Esophagus squamous epithelium (tissue), 5 donors: ENCODE results near the gene THNSL1. TPM values are rescaled to one million over a fixed set of nuclear protein-coding genes. Genes with fewer than 3 reads are reported as not detected.
"Not testable (repeated sequence)": the region's sequence is repeated elsewhere in the genome, so short reads cannot be mapped to it uniquely, and the experiment has no call there.

Experiments
- DNase-seq: peaks from one replicate; lab custom pipeline; 2025; lab: John Stamatoyannopoulos, UW
- H3K27ac ChIP-seq, 4 donors: fragments of 200-600 bp; sonication (generic); one replicate each; pipeline ENCODE4 v1.5.1; 2016 to 2019; ENCODE audit warnings: mild to moderate bottlenecking in 1 of 4
- H3K27me3 ChIP-seq, 4 donors: fragments of 200-600 bp; sonication (generic); 1 replicate in 3 of 4; 2 replicates in 1 of 4; pipeline versions ENCODE4 v1.5.1 to v1.6.0; 2017 to 2021; ENCODE audit warnings: antibody characterized with exemption in 1 of 4
- H3K36me3 ChIP-seq, 3 donors: fragments of 200-600 bp; sonication (generic); one replicate each; pipeline ENCODE4 v1.5.1; 2016 to 2019
- H3K4me1 ChIP-seq, 3 donors: fragments of 200-600 bp; sonication (generic); one replicate each; pipeline ENCODE4 v1.5.1; 2017 to 2019
- H3K4me3 ChIP-seq, 4 donors: fragments of 200-600 bp; sonication (generic); 1 replicate in 3 of 4; 2 replicates in 1 of 4; pipeline ENCODE4 v1.5.1; 2016 to 2019; ENCODE audit warnings: mild to moderate bottlenecking in 2 of 4, moderate library complexity in 1 of 4
- H3K9me3 ChIP-seq, 3 donors: fragments of 200-600 bp; sonication (generic); one replicate each; pipeline ENCODE4 v1.5.1; 2016 to 2019
- POLR2A ChIP-seq, 4 donors: fragments of 450-650 bp; IDR thresholded peaks; one replicate each; pipeline ENCODE4 v1.6.1; 2017; ENCODE audit warnings: antibody characterized with exemption in 4 of 4, mild to moderate bottlenecking in 4 of 4, moderate library complexity in 3 of 4
- WGBS, 2 donors: methylation state at CpG; one replicate each; pipeline ENCODE4 v1.1.5; 2018; 5-methylcytosine and 5-hydroxymethylcytosine counted together
- intact Hi-C: fragments of 100-400 bp; cut with DNase I; formaldehyde crosslinking; loops from one replicate; pipeline ENCODE4 v1.15.0; 2022
- total RNA-seq, 4 donors: library from RNA; depleted of rRNA; stranded (reverse); fragments of >200 nt; gene quantifications; one replicate each; pipeline ENCODE4 v1.1.0, GENCODE V29; 2016
- TF ChIP-seq, protein P1 (sequence below), 6 experiments: fragments of 450-650 bp in 4 of 6; fragments of 200-600 bp in 2 of 6; sonication (generic) in 2 of 6; IDR thresholded peaks; one replicate each; pipeline ENCODE4 v1.5.1; 2016 to 2019; ENCODE audit warnings: antibody characterized with exemption in 6 of 6, mild to moderate bottlenecking in 4 of 6, moderate library complexity in 4 of 6
- donor health status: DM: yes; HTN: yes; CAD: no.

The THNSL1 gene
- total RNA-seq, 4 donors from 2014 or later, result 1.0 to 3.0 (median 1.7) TPM

DNA sequence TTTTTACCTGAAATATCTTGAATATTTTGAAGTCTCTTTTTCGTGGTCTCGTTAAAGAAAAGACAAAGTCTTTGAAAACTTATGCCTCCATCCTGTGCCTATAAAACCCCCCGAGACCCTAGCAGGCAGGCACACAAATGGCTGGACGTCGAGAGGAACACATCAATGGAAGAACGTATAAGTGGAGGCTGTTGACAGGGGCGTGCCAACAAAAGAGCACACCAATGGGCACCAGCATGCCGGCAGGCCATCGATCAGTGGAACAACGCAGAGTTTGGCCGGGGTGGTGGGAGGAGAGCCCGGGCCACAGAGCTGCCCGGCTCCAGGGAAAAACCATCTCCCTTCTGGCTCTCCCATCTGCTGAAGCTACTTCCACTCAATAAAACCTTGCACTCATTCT is 25.1 kb upstream of the THNSL1 start:
- H3K27me3 ChIP-seq, result no peaks in the 10 kb centered on the region
- no peak overlapping the region for H3K27ac ChIP-seq
- DNase-seq, result no peak
- no peaks in the 10 kb centered on the region for H3K9me3 ChIP-seq
- intact Hi-C loops, result no loop called here
- H3K4me1 ChIP-seq, result no peaks in the 10 kb centered on the region
- no peak for TF ChIP-seq POLR2A (IDR thresholded peaks at IDR 0.05)
- TF ChIP-seq, protein P1, sequence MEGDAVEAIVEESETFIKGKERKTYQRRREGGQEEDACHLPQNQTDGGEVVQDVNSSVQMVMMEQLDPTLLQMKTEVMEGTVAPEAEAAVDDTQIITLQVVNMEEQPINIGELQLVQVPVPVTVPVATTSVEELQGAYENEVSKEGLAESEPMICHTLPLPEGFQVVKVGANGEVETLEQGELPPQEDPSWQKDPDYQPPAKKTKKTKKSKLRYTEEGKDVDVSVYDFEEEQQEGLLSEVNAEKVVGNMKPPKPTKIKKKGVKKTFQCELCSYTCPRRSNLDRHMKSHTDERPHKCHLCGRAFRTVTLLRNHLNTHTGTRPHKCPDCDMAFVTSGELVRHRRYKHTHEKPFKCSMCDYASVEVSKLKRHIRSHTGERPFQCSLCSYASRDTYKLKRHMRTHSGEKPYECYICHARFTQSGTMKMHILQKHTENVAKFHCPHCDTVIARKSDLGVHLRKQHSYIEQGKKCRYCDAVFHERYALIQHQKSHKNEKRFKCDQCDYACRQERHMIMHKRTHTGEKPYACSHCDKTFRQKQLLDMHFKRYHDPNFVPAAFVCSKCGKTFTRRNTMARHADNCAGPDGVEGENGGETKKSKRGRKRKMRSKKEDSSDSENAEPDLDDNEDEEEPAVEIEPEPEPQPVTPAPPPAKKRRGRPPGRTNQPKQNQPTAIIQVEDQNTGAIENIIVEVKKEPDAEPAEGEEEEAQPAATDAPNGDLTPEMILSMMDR (IDR thresholded peaks at IDR 0.05), result no peak
- H3K4me3 ChIP-seq, result no peak overlapping the region
- H3K36me3 ChIP-seq, result no peaks in the 10 kb centered on the region
- WGBS, 2 donors, result 90 to 97% methylated on average over 12 to 13 of the region's 13 CpGs

DNA sequence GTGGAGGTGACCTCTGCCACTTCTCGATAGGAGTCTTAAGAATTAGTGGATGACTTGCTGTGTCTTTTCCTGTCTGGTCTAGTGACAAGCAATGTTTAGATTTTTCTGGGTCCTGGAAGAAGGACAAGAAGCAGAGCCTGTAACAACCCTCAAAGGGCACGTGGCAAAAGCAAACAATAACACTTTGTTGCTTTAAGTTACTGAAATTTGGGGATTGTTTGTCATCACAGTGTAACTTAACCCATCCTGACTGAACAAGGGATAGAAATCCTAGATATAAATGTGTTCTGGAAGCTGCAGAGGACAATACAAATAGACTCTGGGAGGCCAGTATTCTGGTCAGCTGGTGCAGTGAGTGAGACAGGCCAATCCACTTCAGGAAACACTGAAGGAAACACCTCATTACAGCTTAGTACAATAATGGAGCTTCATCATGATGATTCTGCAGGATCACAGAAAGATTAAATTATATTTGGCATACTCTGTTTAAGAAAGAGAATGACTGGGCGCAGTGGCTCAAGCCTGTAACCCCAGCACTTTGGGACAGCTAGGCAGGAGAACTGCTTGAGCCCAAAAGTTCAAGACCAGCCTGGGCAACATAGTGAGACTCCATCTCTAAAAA is 23.8 kb upstream of the THNSL1 start:
- Histone ChIP-seq H3K36me3 (no peaks in the 10 kb centered on the region), H3K4me3 (no peak overlapping the region), H3K9me3 (no peaks in the 10 kb centered on the region), H3K27me3 (no peaks in the 10 kb centered on the region), H3K4me1 (no peaks in the 10 kb centered on the region), H3K27ac (no peak overlapping the region)
- 69 to 87% methylated on average over 3 of the region's 3 CpGs for WGBS, 2 donors
- TF ChIP-seq, protein P1 (IDR thresholded peaks at IDR 0.05), result no peak
- TF ChIP-seq POLR2A (IDR thresholded peaks at IDR 0.05), result no peak
- intact Hi-C loops, result no loop called here
- no peak for DNase-seq

DNA sequence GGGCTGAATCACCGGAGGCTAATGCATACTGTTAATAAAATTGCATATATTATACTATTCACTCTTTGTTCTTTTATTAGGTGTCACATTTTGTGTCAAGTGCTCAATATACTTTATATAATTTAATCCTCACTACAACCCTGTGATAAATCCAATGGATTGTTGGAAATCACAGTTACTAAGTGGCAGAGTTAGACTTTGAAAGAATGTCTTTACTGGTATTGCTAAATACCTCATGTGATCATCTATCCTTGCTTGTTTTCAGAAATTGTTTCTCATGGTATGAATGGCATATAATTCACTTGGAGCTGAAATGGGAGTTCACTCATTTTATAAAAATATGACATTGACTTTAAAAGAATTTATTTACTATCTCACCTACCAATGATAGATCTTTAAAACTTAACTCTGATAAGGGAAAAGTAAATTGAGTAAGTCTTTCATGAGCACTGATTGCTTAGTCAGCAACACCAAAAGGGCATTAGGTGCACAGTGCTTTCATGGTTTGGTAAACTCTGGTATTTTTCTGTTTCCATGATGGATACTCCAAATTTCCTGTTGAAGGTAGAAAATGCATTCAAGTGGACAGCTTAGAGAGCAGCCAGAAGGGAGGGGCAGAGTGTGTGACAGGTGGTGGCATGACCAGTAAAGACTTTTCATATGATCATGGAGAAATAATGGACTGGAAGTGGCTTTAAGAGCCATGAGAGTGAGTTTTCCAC is 23.0 kb upstream of the THNSL1 start:
- intact Hi-C loops, result no loop called here
- 81 to 88% methylated on average over 1 of the region's 1 CpG for WGBS, 2 donors
- Histone ChIP-seq H3K36me3 (no peaks in the 10 kb centered on the region), H3K27ac (no peak overlapping the region), H3K4me3 (no peak overlapping the region), H3K4me1 (no peaks in the 10 kb centered on the region), H3K9me3 (no peaks in the 10 kb centered on the region), H3K27me3 (no peaks in the 10 kb centered on the region)
- TF ChIP-seq, protein P1 (IDR thresholded peaks at IDR 0.05), result no peak
- no peak for TF ChIP-seq POLR2A (IDR thresholded peaks at IDR 0.05)
- DNase-seq, result no peak

DNA sequence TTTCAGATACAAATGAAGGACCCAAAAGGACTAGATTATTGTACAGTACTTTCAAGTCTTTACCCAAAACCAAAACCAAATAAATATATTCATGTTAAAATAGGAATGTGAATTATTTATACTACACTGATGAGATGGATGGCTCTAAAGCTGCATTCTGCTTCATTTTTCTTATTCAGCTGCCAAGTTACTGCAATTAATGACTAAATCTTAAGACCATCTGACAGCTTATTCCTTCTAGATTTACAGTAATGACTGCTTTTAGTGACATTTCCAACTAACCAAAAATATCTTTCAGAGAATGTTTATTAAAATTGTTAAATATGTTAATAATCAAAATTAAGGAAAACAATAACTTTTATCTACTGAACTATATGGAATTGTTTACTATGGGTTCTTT is 21.3 kb upstream of the THNSL1 start:
- no peaks in the 10 kb centered on the region for H3K9me3 ChIP-seq
- no peak for DNase-seq
- TF ChIP-seq, protein P1 (IDR thresholded peaks at IDR 0.05), result no peak
- no peak for TF ChIP-seq POLR2A (IDR thresholded peaks at IDR 0.05)
- no peaks in the 10 kb centered on the region for H3K36me3 ChIP-seq
- intact Hi-C loops, result no loop called here
- H3K27ac ChIP-seq, result no peak overlapping the region
- no peak overlapping the region for H3K4me3 ChIP-seq
- H3K4me1 ChIP-seq, result no peaks in the 10 kb centered on the region
- H3K27me3 ChIP-seq, result no peaks in the 10 kb centered on the region

DNA sequence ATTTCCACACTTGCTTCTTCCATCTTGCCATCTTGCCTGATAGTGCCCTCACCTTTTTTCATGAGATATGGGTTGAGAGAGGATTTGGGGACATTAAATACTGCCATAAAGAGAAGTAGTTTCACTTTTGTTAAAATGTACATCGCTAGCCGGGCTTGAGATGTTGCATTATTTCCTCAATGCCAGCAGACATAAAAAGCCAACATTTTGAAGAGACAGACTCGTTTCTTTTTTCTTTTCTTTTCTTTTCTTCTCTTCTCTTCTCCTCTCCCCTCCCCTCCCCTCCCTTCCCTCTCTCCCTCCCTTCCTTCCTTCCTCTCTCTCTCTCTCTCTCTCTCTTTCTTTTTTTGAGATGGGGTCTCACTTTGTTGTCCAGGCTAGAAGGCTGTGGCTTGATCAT is 18.4 kb upstream of the THNSL1 start:
- WGBS, 2 donors, result 81 to 87% methylated on average over 3 of the region's 3 CpGs

DNA sequence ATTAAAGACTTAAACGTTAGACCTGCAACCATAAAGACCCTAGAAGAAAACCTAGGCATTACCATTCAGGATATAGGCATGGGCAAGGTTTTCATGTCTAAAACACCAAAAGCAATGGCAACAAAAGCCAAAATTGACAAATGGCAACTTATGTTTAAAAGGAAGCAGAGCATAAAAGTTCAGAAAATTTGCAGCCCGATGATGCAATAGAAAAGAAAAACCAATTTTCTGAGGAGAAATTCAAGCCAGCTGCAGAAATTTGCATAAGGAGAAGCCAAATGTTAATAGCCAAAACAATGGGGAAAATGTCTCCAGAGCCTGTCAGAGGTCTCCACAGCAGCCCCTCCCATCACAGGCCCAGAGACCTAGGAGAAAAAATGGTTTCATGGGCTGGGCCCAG is 4.8 kb upstream of the THNSL1 start:
- H3K27ac ChIP-seq, H3K4me3 ChIP-seq, H3K27me3 ChIP-seq, H3K36me3 ChIP-seq, H3K4me1 ChIP-seq, H3K9me3 ChIP-seq, DNase-seq, intact Hi-C loops: not testable (repeated sequence)
- 87 to 90% methylated on average over 2 of the region's 2 CpGs for WGBS, 2 donors

More for the DNA sequence above, 18.4 kb upstream of the THNSL1 start:
- intact Hi-C loops, result no loop called here
- TF ChIP-seq, protein P1 (IDR thresholded peaks at IDR 0.05), result no peak
- TF ChIP-seq POLR2A (IDR thresholded peaks at IDR 0.05), result no peak
- no peak overlapping the region for H3K27ac ChIP-seq
- no peaks in the 10 kb centered on the region for H3K36me3 ChIP-seq
- no peak overlapping the region for H3K4me3 ChIP-seq
- no peaks in the 10 kb centered on the region for H3K9me3 ChIP-seq
- no peak for DNase-seq
- no peaks in the 10 kb centered on the region for H3K4me1 ChIP-seq
- no peaks in the 10 kb centered on the region for H3K27me3 ChIP-seq
